HTR-8/SVneo (cell line): ENCODE measurements around the gene EEPD1.
"Not testable (repeated sequence)": the region's sequence is repeated elsewhere in the genome, so short reads cannot be mapped to it uniquely, and the experiment has no call there.

Source experiments
- DNase-seq: peaks from one replicate; pipeline ENCODE4 v3.0.0; 2011; ENCODE audit warnings: low spot score, mixed read lengths; ENCODE audit not compliant: insufficient read length
- FAIRE-seq: peaks from 2 replicates; lab custom pipeline; 2011; peaks lifted over from hg19 to GRCh38; lab: Jason Lieb, UNC

EEPD1 gene

DNA sequence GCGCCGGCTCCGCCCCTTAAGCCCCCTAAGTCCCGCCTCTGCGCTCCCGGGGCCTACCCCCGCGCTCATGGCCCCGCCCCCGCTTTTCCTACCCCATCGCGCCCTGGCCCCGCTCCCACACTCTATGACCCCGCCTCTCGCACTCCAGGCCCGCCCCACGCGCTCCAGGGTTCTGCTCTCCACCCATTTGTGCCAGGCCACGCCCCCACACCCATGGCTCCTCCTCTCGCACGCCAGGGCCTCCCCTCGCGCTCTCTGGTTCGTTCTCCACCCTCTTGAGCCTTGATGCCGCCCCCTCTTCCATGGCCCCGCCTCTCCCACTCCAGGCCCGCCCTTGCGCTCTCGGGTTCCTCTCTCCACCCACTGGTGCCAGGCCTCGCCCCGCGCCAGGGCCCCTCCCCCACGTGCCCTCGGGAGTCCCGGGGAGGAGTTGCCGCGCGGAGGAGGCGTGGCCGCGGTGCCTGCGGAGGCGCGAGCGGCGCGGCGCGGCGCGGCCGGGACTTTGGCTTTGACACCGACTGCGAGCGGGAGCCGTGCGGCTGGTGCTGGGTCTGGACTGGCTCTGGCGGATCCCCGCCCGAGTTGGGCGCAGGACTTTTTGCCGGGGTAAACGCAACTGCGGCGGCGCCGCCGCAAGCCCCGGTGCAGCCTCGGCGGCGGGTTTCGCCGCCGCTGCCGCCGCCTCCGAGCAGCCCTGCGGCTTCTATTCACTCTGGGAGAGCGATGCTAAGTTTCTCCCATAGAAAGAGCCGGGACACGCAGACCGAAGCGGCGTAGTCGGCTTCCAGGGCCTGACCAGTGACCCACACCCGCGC lies at the start of gene EEPD1:
Gene EEPD1 (plus strand): TSS at position 499 of the 815 bp plus-strand sequence. CDS start 1,071 bp downstream, outside the sequence.
- DNase-seq (peak; percentile 93), FAIRE-seq (peak; percentile 99)

DNA sequence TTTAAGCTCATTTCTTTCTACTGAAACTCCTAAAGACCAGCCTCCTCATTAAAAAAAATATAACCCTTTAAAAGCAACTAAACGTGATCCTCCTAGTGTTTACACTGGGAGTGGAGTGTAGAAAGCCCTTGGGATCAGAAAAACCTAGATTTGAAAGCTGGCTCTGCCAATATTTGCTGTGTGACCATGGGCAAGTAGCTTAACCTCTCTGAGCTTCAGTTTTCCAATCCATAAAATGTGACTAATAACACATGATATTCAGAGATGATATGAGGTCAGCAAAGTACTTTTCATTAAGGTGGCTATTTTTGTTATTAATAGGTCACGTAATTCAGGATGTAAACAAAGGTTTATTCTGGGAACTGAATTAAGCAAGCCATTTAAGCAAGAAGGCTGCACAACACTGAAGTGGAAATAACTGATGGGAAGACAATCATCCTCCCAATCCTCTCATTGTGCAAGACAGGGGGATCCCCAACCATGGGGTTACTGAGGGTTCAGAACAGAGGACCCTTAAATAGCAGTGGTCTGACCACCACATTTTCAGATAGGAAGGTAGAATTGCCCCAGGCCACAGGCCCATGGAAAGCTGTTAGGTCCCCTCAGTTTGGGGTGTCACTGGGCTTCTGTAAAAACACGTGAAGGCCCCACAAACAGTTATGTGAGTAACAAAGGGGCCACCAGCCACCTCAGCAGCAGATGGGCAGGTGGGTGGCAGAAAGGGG lies 49.1 kb upstream of the EEPD1 start:
- no peak for DNase-seq
- FAIRE-seq: no peak

DNA sequence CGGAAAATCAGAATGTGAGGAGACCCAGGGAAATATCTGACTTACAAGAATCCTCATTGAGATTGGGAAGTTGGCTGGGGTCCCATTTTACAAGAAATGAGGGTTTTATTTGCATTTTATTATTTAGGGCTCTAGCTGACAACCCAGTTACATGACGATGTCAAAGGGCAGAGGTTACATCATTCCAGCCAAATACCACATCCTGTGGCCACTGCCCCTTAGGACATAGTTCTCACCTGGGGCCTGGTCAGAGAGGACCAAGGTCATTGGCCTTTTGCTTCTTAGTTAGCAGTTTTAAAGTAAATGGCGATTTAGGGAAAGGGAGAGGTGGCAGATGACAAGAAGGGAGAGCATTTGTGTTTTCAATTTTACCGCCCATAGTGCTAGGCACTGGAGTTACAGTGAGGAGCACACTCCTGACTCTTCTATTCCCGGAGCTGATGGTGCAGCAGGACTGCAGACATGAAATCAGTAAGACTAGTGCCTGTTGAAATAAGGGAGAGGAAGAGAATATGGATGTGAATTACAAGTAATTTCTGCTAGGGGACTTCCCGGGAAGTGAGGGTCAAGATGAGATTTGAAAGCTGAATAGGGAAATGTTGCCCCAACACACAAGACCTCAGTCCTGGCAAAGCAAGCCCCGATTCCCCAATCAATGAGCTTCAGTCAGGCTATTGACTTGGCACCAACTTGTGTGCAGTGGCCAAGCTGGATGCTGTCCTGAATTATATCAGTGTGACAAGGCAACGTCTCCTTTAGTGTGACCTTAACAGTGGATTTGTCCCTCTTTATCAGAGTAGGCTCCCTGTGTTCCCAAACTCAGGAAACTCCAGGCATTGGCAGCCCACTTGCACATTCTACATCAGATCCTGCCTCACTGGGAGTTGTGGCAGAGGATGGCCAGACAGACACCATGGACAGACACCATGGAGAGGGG lies 45.8 kb upstream of the EEPD1 start:
- DNase-seq: not testable (repeated sequence)
- peak; percentile 90 for FAIRE-seq

- DNase-seq (no peak), FAIRE-seq (no peak)
Observed at GRCh38 chr7:36107926-36108631, 45.0 kb upstream of the EEPD1 start.

DNA sequence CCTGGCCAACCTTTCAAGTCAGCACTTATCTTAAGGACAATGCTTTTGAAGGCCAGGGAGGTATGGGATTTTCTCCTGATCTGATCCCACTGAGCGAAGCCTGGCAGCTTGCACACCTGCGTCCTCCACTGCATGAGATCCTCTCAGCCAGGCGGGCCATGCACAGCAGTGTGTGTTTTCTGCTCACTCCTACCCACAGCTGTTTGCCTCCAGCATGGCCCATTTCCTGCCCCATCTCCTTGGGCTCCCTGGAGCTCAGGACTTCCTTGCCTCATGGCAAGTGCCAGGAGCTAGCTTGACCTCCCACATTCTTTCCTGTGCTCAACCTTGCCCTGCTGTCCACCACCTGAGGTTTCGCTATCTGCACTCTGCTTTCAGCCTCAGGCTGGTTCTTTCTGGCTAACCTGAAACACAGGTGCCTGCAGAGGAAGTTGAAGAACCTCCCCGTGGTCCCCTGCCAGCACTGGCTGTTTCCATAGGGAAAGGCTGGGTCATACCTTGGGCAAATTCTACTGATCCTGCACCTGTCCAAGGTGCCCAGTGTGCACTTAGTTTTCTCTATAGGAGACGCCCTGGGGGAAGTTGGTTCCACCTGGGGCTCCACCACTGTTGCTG lies 43.9 kb upstream of the EEPD1 start:
- DNase-seq (no peak), FAIRE-seq (no peak)

DNA sequence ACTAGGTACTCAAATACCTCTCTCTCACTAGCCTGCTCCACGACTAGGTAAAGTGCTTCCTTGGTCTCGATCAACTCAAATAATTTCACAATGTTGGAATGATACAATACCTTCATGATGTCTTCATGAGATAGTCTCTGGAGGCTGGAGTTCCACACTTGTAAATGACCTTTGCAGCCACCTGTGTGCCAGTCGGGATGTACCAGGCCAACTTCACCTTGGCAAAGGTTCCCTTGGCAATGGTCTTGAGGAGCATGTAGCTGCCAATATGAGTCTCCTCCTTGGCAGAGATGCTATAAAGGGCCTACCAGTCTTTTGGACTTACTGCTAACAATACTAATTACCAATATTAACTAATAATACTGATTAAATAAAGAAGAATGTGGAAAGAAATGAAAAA lies 42.5 kb upstream of the EEPD1 start:
- DNase-seq (no peak), FAIRE-seq (no peak)

- DNase-seq: no peak
- peak; percentile 44 for FAIRE-seq
Observed at GRCh38 chr7:36112969-36113368, 40.1 kb upstream of the EEPD1 start.

DNA sequence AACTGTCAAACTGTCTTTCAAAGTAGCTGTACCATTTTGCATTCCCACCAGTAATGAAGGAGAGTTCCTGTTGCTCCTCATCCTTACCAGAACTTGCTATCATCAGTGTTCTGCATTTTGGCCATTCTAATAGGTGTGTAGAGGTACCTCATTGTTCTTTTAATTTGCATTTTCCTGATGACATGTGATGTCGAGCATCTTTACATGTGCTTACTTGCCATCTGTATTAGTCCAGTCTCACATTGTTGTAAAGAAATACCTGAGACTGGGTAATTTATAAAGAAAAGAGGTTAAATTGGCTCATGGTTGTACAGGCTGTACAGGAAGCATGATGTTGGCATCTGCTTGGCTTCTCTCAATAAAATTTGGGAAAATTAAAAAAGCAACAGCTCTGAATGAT lies 38.7 kb upstream of the EEPD1 start:
- FAIRE-seq: no peak
- no peak for DNase-seq

DNA sequence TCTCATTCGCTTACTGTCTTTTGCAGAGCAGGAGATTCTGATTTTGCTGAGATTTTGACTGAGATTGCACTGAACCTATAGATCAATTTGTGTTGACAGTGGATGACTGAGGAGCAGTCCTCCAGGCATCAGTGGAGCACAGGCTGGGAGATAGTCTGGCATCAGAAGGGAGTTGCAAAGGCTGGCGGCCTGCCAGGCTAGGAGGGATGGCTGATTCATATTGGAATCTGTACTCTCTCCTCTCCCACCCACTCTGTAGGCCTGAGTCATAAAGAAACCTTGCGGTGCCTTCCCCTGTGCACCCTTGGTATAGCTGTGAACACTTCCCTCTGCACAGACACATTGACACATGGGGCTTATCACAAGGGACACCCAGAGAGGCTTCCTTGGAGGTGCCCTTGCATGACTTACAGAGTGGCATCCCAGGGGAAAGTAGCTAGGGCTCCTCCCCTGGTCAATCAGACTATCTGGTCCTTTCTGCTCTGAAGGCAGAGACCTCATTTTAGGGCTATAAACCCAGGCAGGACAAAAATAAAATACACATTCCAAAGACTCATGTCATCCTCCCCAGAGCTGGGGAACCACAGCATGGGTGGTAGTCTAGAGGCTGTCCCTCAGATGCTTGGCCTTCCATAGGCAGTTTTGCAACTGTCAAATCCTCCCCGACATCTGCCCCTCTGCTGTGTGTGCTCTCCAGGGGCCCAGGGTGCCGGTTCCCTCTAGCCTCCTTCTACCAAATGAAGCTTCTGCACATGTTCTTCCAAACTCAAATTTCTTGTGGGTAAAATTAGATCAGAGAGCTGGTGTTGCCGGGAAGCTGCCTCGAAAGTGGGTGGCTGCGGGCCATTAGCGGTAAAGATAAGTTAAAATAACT lies 37.4 kb upstream of the EEPD1 start:
- FAIRE-seq (peak; percentile 98), DNase-seq (peak; percentile 87)

DNA sequence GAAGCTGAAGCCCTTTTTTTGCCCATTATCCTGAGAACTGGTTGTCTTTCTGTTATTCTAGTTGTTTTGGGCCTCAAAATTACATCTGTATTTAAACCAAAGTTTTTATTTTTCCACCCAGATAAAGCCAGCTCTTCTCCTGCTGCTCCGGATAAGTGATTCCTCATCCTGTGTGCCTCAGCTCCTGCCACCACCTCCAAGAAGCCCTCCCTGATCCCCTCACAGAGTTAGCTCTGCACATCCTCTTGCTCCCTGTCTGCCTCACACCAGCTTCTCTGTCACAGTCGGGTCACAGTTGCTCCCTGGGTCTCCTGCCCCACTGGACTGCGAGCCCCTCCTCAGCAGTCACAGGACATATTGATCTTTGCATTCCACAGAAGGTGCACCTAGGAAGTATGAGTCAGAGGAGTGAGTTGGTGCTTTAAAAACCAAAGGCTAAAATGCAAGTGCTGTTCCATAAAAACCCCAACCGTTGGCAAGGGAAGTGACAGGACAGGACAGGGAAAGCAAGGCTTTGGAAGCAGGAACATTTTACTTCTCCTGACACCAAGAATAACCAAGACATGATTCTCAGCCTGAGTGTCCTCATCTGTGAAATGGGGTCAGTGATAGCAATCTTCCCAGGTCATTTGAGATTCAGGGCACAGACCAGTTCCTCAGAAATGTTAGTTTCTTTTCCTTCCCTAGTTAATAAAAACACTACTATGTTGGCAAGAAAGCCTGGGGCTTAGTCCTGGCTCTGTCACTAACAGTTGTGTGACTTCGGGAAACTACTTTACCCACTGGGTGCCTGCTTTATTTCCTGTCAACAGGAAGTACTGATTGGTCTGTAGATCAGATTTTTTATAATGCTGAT lies 36.5 kb upstream of the EEPD1 start:
- FAIRE-seq: peak; percentile 38
- DNase-seq: no peak

GRCh38 chr7:36117203-36117840 lies 35.7 kb upstream of the EEPD1 start:
- FAIRE-seq: no peak
- no peak for DNase-seq

DNA sequence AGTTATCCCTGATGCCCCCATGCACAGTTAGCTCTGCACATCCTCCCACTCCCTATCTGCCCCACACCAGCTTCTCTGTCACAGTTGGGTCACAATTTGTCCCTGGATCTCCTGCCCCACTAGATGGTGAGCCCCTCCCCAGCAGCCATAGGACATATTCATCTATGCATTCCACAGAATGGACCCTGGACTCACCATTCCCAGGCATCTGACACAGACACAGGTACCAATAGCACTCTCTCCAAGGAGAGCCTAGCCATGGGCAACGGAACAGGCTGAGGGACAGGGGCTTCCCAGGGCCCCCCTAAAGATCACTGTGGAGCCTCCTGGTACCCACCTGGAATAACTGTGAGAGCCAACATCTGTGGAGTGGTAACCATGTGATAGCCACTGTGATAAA lies 34.7 kb upstream of the EEPD1 start:
- DNase-seq: no peak
- no peak for FAIRE-seq

DNA sequence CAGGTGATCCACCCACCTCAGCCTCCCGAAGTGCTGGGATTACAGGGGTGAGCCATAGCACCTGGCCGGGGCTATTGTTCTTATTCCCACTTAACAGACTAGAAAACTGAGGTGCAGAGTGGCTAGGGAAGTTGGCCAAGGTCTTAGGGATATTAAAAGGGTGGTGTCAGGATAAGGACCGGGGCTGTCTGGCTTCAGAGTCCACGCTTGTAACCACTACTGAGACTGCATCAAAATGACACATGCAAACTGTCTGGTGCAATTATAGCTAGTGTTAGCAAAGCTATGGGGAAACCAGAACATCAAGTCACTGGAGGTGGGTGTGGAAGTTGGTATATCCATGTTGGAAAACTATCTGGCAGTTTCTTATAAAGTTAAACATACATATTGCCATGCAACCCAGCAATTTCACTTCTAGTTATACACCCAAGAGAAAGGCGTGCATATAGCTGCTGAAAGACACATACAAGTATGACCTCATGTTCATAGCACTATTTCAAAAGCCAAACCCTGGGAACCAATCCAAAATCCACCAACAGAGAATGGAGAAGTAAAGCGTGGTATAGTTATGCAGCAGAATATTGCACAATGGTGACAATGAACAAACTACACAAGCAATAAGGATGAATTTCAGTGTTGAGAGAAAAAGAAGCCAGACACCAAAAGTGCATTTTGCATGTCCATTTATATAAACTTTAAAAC lies 33.9 kb upstream of the EEPD1 start:
- DNase-seq (peak; percentile 21), FAIRE-seq (no peak)

GRCh38 chr7:36119983-36120646 lies 32.9 kb upstream of the EEPD1 start:
- DNase-seq, FAIRE-seq: not testable (repeated sequence)

- not testable (repeated sequence) for DNase-seq, FAIRE-seq
Observed at GRCh38 chr7:36125630-36126029, 27.4 kb upstream of the EEPD1 start.
